ENCODE results near the gene TLE5. TPM values are rescaled to one million over a fixed set of nuclear protein-coding genes. Genes with fewer than 3 reads are reported as not detected.
A peak's percentile ranks its signal among the peaks of the same experiment; 100 is the strongest.

Gene TLE5
- total RNA-seq, 4 donors from 2014 or later = 449 to 1,111 (median 479) TPM

DNA sequence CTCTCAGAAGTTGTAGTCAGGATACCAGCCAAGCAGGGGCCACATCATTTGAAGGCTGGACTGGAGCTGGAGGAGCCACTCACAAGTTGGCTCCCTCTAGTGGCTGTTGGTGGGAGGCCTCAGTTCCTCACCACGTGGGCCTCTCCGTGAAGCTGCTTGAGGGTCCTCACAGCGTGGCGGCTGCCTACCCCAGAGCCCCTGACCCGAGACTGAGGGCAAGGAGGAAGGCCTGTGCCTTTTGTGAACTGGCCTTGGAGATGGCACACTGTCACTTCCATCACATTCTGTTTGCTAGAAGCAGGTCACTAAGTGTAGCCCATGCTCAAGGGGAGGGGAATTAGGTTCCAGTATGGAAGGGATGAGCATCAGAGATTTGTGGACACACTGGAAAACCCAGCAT, 46.5 kb upstream of the TLE5 start:
- H3K4me1 ChIP-seq = peaks cover 0 to 61% (median 16%) of the 10 kb centered on the region in 4 donors
- WGBS, 2 donors = 51 to 54% methylated on average over 5 of the region's 5 CpGs
- H3K27ac ChIP-seq = no peak overlapping the region

DNA sequence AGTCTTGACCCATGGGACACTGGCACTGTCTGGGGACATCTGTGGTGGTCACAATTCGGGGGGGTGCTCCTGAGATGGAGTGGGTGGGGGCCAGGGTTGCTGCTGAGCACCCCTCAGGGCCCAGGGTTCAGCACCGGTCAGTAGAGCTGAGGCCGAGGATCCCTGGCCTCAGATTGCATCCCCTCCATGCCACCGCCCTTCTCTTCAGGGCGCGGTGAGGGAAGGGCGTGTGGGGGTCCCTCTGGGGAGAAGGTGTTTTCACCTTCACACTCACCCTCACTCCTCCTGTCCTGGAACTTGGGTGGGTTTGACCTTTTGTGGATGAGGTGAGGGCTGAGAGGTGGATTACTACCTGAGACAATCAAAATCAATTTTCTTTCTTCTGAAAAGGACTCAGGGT, 45.4 kb upstream of the TLE5 start:
- Histone ChIP-seq H3K27ac (peak overlapping the region in 2 of 4 donors; percentile 25 to 27), H3K4me1 (peaks cover 0 to 63% (median 21%) of the 10 kb centered on the region in 4 donors)

More for the DNA sequence above, 46.5 kb upstream of the TLE5 start:
- Histone ChIP-seq H3K9me3 (no peaks in the 10 kb centered on the region), H3K4me3 (no peak overlapping the region), H3K36me3 (peaks cover 0 to 41% (median 0%) of the 10 kb centered on the region in 3 donors), H3K27me3 (no peaks in the 10 kb centered on the region)
- peak in 1 of 2 donors; percentile 64 for DNase-seq (ENCODE audit: low spot score in 2 of 2)
- TF ChIP-seq EP300 (IDR thresholded peaks at IDR 0.05) (no peak), POLR2A (IDR thresholded peaks at IDR 0.05) (no peak)
- TF ChIP-seq, protein P1, sequence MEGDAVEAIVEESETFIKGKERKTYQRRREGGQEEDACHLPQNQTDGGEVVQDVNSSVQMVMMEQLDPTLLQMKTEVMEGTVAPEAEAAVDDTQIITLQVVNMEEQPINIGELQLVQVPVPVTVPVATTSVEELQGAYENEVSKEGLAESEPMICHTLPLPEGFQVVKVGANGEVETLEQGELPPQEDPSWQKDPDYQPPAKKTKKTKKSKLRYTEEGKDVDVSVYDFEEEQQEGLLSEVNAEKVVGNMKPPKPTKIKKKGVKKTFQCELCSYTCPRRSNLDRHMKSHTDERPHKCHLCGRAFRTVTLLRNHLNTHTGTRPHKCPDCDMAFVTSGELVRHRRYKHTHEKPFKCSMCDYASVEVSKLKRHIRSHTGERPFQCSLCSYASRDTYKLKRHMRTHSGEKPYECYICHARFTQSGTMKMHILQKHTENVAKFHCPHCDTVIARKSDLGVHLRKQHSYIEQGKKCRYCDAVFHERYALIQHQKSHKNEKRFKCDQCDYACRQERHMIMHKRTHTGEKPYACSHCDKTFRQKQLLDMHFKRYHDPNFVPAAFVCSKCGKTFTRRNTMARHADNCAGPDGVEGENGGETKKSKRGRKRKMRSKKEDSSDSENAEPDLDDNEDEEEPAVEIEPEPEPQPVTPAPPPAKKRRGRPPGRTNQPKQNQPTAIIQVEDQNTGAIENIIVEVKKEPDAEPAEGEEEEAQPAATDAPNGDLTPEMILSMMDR (IDR thresholded peaks at IDR 0.05) = peak; percentile 61 to 80 (median 74)

DNA sequence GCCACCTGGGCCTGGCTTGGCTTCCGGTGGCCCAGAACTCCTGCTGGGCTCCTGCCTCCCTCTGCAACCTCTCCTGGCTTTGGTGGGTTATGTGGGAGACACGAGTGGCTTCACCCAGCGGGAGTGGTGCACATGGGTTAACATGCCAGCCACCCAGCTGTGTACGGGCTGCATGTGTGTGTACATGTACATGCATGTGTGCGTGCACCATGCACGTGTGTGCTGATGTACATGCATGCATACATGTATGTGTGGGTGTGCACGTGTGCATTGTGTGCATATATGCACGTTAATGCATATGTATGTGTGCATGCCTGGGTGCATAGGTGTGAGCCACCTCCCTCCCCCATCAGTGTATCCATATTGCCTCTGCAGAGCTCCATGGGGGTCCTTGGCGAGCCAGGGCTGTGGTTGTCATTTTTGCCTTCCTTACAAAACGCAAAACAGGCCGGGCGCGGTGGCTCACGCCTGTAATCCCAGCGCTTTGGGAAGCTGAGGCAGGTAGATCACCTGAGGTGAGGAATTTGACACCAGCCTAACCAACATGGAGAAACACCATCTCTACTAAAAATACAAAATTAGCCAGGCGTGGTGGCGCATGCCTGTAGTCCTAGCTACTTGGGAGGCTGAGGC, 44.3 kb upstream of the TLE5 start:
- 89 to 95% methylated on average over 16 to 17 of the region's 17 CpGs for WGBS, 2 donors
- H3K4me3 ChIP-seq = no peak overlapping the region
- H3K4me1 ChIP-seq = peaks cover 0 to 70% (median 23%) of the 10 kb centered on the region in 4 donors
- TF ChIP-seq POLR2A (IDR thresholded peaks at IDR 0.05) = no peak
- no peak for TF ChIP-seq EP300 (IDR thresholded peaks at IDR 0.05)
- TF ChIP-seq, protein P1 (IDR thresholded peaks at IDR 0.05) = no peak
- no peak for DNase-seq (ENCODE audit: low spot score in 2 of 2)
- no peaks in the 10 kb centered on the region for H3K9me3 ChIP-seq
- peaks cover 0 to 21% (median 0%) of the 10 kb centered on the region in 3 donors for H3K36me3 ChIP-seq
- H3K27me3 ChIP-seq = no peaks in the 10 kb centered on the region
- peak overlapping the region in 1 of 4 donors; percentile 13 for H3K27ac ChIP-seq

More for the DNA sequence above, 45.4 kb upstream of the TLE5 start:
- Histone ChIP-seq H3K4me3 (no peak overlapping the region), H3K9me3 (no peaks in the 10 kb centered on the region), H3K36me3 (peaks cover 0 to 29% (median 0%) of the 10 kb centered on the region in 3 donors), H3K27me3 (no peaks in the 10 kb centered on the region)
- DNase-seq (ENCODE audit: low spot score in 2 of 2) = no peak
- TF ChIP-seq, protein P1 (IDR thresholded peaks at IDR 0.05) = no peak
- TF ChIP-seq EP300 (IDR thresholded peaks at IDR 0.05) (no peak), POLR2A (IDR thresholded peaks at IDR 0.05) (no peak)
- WGBS, 2 donors = 79 to 80% methylated on average over 6 of the region's 7 CpGs

DNA sequence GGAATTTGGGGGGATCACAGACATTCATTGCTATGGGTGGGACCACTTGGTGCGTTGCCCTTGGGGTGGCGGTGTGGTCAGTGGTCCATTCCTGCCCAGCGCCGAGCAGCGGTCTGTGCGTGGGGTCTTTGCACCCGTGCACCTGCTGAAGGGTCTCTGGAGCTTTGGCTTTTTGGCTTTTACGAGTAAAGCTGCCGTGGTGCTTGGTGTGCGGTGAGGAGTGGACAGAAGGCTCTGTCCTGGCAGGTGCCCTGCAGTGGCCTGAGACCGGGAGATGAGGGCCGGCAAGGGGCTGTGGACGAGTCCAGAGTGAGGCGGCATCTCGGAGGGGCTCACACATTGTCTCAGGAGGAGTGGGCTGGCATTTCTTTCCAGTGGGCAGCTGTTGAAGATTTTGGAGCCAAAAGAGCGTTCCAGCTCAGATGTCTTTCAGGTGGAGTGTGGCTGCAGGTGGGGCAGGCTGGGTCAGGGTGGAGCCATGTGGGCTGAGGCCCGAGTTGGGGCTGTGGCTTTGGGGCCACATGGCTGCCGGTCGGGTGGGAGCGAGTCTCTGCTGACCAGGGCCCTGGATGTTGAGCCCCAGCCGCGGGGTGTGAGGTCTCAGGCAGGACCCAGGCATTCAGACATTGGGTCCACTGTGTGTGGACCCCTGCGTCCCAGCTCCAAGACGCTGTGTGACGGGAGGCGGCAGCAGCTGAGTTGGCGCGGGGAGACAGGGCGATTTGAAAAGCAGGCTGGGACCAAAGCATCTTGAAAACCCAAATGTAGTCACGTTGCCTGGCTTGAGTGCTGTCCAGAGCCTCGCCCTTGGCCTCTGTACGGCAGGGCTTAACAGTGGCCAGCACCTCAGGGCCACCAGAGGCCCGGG, 43.6 kb upstream of the TLE5 start:
- Histone ChIP-seq H3K4me1 (peaks cover 0 to 78% (median 25%) of the 10 kb centered on the region in 4 donors), H3K27me3 (no peaks in the 10 kb centered on the region), H3K4me3 (no peak overlapping the region), H3K36me3 (peaks cover 0 to 13% (median 0%) of the 10 kb centered on the region in 3 donors), H3K27ac (peak overlapping the region in 1 of 4 donors; percentile 13), H3K9me3 (no peaks in the 10 kb centered on the region)
- no peak for DNase-seq (ENCODE audit: low spot score in 2 of 2)
- WGBS, 2 donors = 77 to 79% methylated on average over 16 to 32 of the region's 33 CpGs
- no peak for TF ChIP-seq EP300 (IDR thresholded peaks at IDR 0.05)
- TF ChIP-seq, protein P1 (IDR thresholded peaks at IDR 0.05) = no peak
- TF ChIP-seq POLR2A (IDR thresholded peaks at IDR 0.05) = no peak

DNA sequence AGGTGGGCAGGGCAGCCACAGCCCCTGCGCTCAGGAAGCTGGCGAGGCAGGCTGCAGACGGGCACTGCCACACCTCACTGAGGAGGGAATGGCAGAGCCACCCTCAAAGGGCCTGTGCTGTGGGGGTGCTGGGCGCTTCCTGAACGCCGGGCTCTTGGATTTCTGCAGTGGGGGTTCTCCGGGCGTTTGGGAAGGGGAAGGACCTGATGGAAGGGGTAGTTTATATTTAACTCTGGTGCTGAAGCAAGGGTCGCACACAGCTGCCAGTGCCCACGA, 42.4 kb upstream of the TLE5 start:
- Histone ChIP-seq H3K36me3 (peaks cover 0 to under 1% (median 0%) of the 10 kb centered on the region in 3 donors), H3K9me3 (no peaks in the 10 kb centered on the region), H3K4me1 (peaks cover 0 to 90% (median 31%) of the 10 kb centered on the region in 4 donors), H3K4me3 (no peak overlapping the region), H3K27me3 (no peaks in the 10 kb centered on the region), H3K27ac (peak overlapping the region in 1 of 4 donors; percentile 62)
- no peak for DNase-seq (ENCODE audit: low spot score in 2 of 2)
- TF ChIP-seq POLR2A (IDR thresholded peaks at IDR 0.05) = no peak
- TF ChIP-seq EP300 (IDR thresholded peaks at IDR 0.05) = no peak
- TF ChIP-seq, protein P1 (IDR thresholded peaks at IDR 0.05) = no peak
- whole genome bisulfite sequencing, 2 donors = 62 to 73% methylated on average over 8 to 9 of the region's 10 CpGs

Data from tibial nerve (tissue), 4 donors.